ENCODE measurements around the gene CFAP74. TPM values are rescaled to one million over a fixed set of nuclear protein-coding genes. Genes with fewer than 3 reads are reported as not detected.

CFAP74 gene
- total RNA-seq, 1 donor from 2014 or later: not detected

GRCh38 chr1:1941211-1941841, 62.3 kb downstream of the CFAP74 start:
- no peak overlapping the region for H3K4me3 Mint-ChIP-seq (ENCODE audit: unreplicated experiment)
- H3K9me3 Mint-ChIP-seq (ENCODE audit: unreplicated experiment): no peaks in the 10 kb centered on the region
- peaks cover 2% of the 10 kb centered on the region for H3K4me1 Mint-ChIP-seq (ENCODE audit: unreplicated experiment)

GRCh38 chr1:1940123-1940425, 63.5 kb downstream of the CFAP74 start:
- Mint-ChIP-seq H3K27me3 (ENCODE audit: unreplicated experiment) (peaks cover 11% of the 10 kb centered on the region), H3K36me3 (ENCODE audit: unreplicated experiment) (no peaks in the 10 kb centered on the region), H3K9me3 (ENCODE audit: unreplicated experiment) (no peaks in the 10 kb centered on the region), H3K4me1 (ENCODE audit: unreplicated experiment) (peaks cover 2% of the 10 kb centered on the region), H3K27ac (ENCODE audit: unreplicated experiment) (no peak overlapping the region), H3K4me3 (ENCODE audit: unreplicated experiment) (no peak overlapping the region)
- no peak for TF ChIP-seq CTCF (IDR thresholded peaks at IDR 0.05)
- DNase-seq (ENCODE audit: extremely low spot score, unreplicated experiment): no peak

More at GRCh38 chr1:1941211-1941841, 62.3 kb downstream of the CFAP74 start:
- Mint-ChIP-seq H3K27ac (ENCODE audit: unreplicated experiment) (no peak overlapping the region), H3K27me3 (ENCODE audit: unreplicated experiment) (peaks cover 9% of the 10 kb centered on the region), H3K36me3 (ENCODE audit: unreplicated experiment) (no peaks in the 10 kb centered on the region)
- TF ChIP-seq CTCF (IDR thresholded peaks at IDR 0.05): no peak
- no peak for DNase-seq (ENCODE audit: extremely low spot score, unreplicated experiment)

GRCh38 chr1:1939296-1940122, 64.1 kb downstream of the CFAP74 start:
- no peak overlapping the region for H3K27ac Mint-ChIP-seq (ENCODE audit: unreplicated experiment)
- DNase-seq (ENCODE audit: extremely low spot score, unreplicated experiment): no peak
- no peak overlapping the region for H3K4me3 Mint-ChIP-seq (ENCODE audit: unreplicated experiment)
- peaks cover 2% of the 10 kb centered on the region for H3K4me1 Mint-ChIP-seq (ENCODE audit: unreplicated experiment)
- H3K36me3 Mint-ChIP-seq (ENCODE audit: unreplicated experiment): no peaks in the 10 kb centered on the region
- peaks cover 11% of the 10 kb centered on the region for H3K27me3 Mint-ChIP-seq (ENCODE audit: unreplicated experiment)
- no peak for TF ChIP-seq CTCF (IDR thresholded peaks at IDR 0.05)
- no peaks in the 10 kb centered on the region for H3K9me3 Mint-ChIP-seq (ENCODE audit: unreplicated experiment)

- Mint-ChIP-seq H3K4me3 (ENCODE audit: unreplicated experiment) (no peak overlapping the region), H3K27me3 (ENCODE audit: unreplicated experiment) (peaks cover 7% of the 10 kb centered on the region), H3K4me1 (ENCODE audit: unreplicated experiment) (peaks cover under 1% of the 10 kb centered on the region), H3K9me3 (ENCODE audit: unreplicated experiment) (no peaks in the 10 kb centered on the region), H3K36me3 (ENCODE audit: unreplicated experiment) (no peaks in the 10 kb centered on the region), H3K27ac (ENCODE audit: unreplicated experiment) (no peak overlapping the region)
- no peak for DNase-seq (ENCODE audit: extremely low spot score, unreplicated experiment)
- no peak for TF ChIP-seq CTCF (IDR thresholded peaks at IDR 0.05)
These were observed 64.8 kb downstream of the CFAP74 start for GRCh38 chr1:1938613-1939295.

GRCh38 chr1:1938276-1938573, 65.4 kb downstream of the CFAP74 start:
- DNase-seq (ENCODE audit: extremely low spot score, unreplicated experiment): no peak
- Mint-ChIP-seq H3K27ac (ENCODE audit: unreplicated experiment) (no peak overlapping the region), H3K36me3 (ENCODE audit: unreplicated experiment) (no peaks in the 10 kb centered on the region), H3K4me3 (ENCODE audit: unreplicated experiment) (no peak overlapping the region), H3K9me3 (ENCODE audit: unreplicated experiment) (no peaks in the 10 kb centered on the region), H3K4me1 (ENCODE audit: unreplicated experiment) (no peaks in the 10 kb centered on the region), H3K27me3 (ENCODE audit: unreplicated experiment) (peaks cover 7% of the 10 kb centered on the region)
- no peak for TF ChIP-seq CTCF (IDR thresholded peaks at IDR 0.05)
